ENCODE results near the gene ZRANB3. TPM values are rescaled to one million over a fixed set of nuclear protein-coding genes. Genes with fewer than 3 reads are reported as not detected.

Gene ZRANB3
- total RNA-seq (6.9 and 10.4 TPM in 2 replicates), polyA plus RNA-seq (3.6 and 4.1 TPM in 2 replicates)

DNA sequence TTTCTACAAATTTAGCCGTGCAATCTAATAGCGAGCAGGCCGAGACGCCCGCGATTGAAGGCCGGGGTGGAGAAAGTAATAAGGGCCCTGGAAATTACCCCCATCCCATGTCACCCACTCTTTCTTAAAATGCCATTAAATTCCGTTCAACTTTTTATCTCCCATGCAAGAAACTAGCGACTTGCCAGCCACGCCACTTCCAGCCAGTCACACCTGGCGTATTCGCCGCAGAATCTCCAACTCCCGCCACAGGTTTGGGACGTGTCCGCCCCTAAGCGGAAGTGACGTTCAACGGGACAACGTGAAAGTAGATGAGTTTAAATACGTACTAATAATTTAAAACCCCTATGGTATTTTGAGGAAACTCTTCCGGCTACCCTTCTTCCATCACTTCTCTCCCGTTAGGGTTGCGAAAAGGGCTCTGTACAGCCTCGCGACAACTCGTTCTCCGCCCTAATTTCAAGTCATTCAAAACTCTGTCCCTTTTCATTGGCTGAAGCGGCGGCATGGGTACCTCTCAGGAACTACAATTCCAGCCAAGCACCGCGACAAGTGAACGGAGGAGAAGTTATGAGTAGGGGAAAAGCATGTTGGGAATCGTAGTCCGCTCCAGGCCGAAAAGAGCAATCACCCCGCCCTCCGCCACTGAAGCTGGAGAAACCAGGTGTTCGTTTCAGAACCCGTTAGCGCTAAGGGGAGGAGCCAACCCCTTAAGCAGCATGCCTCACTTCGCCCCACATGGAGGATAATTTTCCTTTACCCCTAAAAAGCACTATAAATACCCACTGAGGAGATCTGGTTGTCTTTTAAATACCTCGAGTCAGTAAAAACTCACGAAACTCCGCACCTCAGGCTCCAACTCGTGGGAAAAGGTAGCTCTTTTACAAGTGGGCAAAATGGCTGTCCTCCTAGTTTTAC lies at the start of gene ZRANB3:
ZRANB3 (minus strand) TSS at position 906 of the 918 bp plus-strand sequence.
- H3K9me3 ChIP-seq (ENCODE audit: low read depth): no peaks in the 10 kb centered on the region
- peak within 1 kb of the TSS; percentile 93 for H3K4me2 ChIP-seq
- H3K27ac ChIP-seq: peak within 1 kb of the TSS; percentile 86
- TF ChIP-seq EZH2phosphoT487 (IDR thresholded peaks at IDR 0.05; ENCODE audit: low read depth, severe bottlenecking, unreplicated experiment) (no peak), CTCF (IDR thresholded peaks at IDR 0.05; ENCODE audit: poor library complexity) (no peak), EZH2 (IDR thresholded peaks at IDR 0.05; ENCODE audit: borderline replicate concordance) (no peak)
- no peaks in the 10 kb centered on the region for H3K27me3 ChIP-seq
- DNase-seq (ENCODE audit: low spot score): peak; percentile 96
- peaks cover 47% of the 10 kb centered on the region for H3K79me2 ChIP-seq
- peak within 1 kb of the TSS; percentile 82 for H2AFZ ChIP-seq
- H3K4me3 ChIP-seq: peak within 1 kb of the TSS; percentile 46
- 1% methylated on average over 46 of the region's 46 CpGs for WGBS (ENCODE audit: low lambda C conversion rate, missing lambda C conversion rate)
- H3K36me3 ChIP-seq (replicated peaks; ENCODE audit: insufficient read depth, low read depth): no peaks in the 10 kb centered on the region
- no peaks in the 10 kb centered on the region for H3K9me2 ChIP-seq (replicated peaks; ENCODE audit: insufficient read depth)
- no peaks in the 10 kb centered on the region for H4K20me1 ChIP-seq (ENCODE audit: insufficient read depth, poor library complexity, severe bottlenecking)
- H3K4me1 ChIP-seq (ENCODE audit: insufficient read depth): peaks cover 11% of the 10 kb centered on the region

DNA sequence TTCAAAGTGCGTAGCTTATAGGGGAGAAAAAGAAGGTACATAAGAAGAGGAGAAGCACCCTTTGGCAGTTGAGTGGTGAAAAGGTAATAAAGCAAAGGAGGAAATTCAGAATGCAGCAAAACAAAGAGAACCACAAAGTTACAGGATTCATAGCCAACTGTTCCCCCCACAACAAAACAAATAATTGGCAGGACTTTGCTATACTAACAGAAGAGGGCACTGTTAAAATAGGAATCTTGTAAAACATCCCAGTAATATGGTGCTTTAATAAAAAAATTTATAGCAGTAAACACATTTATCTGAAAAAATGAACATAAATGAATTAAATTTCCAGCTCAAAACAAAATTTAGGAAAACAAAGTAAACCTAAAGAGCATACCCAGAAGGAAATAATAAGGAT lies 42.6 kb upstream of the ZRANB3 start:
- H3K9me2 ChIP-seq (replicated peaks; ENCODE audit: insufficient read depth): no peaks in the 10 kb centered on the region
- WGBS (ENCODE audit: low lambda C conversion rate, missing lambda C conversion rate): 100% methylated on average over 1 of the region's 1 CpG
- no peaks in the 10 kb centered on the region for H3K36me3 ChIP-seq (replicated peaks; ENCODE audit: insufficient read depth, low read depth)
- H3K4me3 ChIP-seq: no peak overlapping the region
- H3K27ac ChIP-seq: no peak overlapping the region
- DNase-seq (ENCODE audit: low spot score): no peak
- H3K4me1 ChIP-seq (ENCODE audit: insufficient read depth): no peaks in the 10 kb centered on the region
- H3K4me2 ChIP-seq: no peak overlapping the region
- no peak overlapping the region for H2AFZ ChIP-seq
- no peaks in the 10 kb centered on the region for H4K20me1 ChIP-seq (ENCODE audit: insufficient read depth, poor library complexity, severe bottlenecking)
- H3K79me2 ChIP-seq: no peaks in the 10 kb centered on the region
- TF ChIP-seq CTCF (IDR thresholded peaks at IDR 0.05; ENCODE audit: poor library complexity) (no peak), EZH2 (IDR thresholded peaks at IDR 0.05; ENCODE audit: borderline replicate concordance) (no peak), EZH2phosphoT487 (IDR thresholded peaks at IDR 0.05; ENCODE audit: low read depth, severe bottlenecking, unreplicated experiment) (no peak)
- no peaks in the 10 kb centered on the region for H3K9me3 ChIP-seq (ENCODE audit: low read depth)
- no peaks in the 10 kb centered on the region for H3K27me3 ChIP-seq

DNA sequence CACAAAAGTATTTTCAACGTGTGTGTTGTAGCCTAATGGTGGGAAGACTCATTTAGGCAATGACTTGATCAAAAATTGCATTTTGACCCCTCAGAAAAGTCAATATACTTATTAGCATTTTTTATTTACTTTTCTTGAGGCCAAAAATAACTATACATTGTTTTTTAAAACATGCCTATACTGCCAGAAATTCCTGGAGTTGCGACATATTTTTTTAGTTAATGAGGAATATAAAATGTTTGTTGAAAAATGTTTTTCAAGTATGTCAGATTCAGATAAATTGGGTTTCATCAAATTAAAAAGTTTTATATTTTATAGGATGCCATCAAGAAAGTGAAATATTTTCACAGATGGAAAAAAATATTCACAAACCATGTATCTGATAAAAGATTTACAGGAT lies 39.9 kb upstream of the ZRANB3 start:
- no peaks in the 10 kb centered on the region for H3K9me2 ChIP-seq (replicated peaks; ENCODE audit: insufficient read depth)
- H3K4me2 ChIP-seq: no peak overlapping the region
- 94% methylated on average over 2 of the region's 2 CpGs for WGBS (ENCODE audit: low lambda C conversion rate, missing lambda C conversion rate)
- H3K36me3 ChIP-seq (replicated peaks; ENCODE audit: insufficient read depth, low read depth): no peaks in the 10 kb centered on the region
- no peaks in the 10 kb centered on the region for H3K9me3 ChIP-seq (ENCODE audit: low read depth)
- no peak overlapping the region for H3K4me3 ChIP-seq
- H2AFZ ChIP-seq: no peak overlapping the region
- H3K27me3 ChIP-seq: no peaks in the 10 kb centered on the region
- no peaks in the 10 kb centered on the region for H3K4me1 ChIP-seq (ENCODE audit: insufficient read depth)
- no peak for DNase-seq (ENCODE audit: low spot score)
- TF ChIP-seq EZH2 (IDR thresholded peaks at IDR 0.05; ENCODE audit: borderline replicate concordance): no peak
- no peak for TF ChIP-seq EZH2phosphoT487 (IDR thresholded peaks at IDR 0.05; ENCODE audit: low read depth, severe bottlenecking, unreplicated experiment)
- TF ChIP-seq CTCF (IDR thresholded peaks at IDR 0.05; ENCODE audit: poor library complexity): no peak
- no peak overlapping the region for H3K27ac ChIP-seq
- H4K20me1 ChIP-seq (ENCODE audit: insufficient read depth, poor library complexity, severe bottlenecking): no peaks in the 10 kb centered on the region
- peaks cover 3% of the 10 kb centered on the region for H3K79me2 ChIP-seq

Measured in hepatocyte (in vitro differentiated cells).